Measurements from ENCODE around the gene COIL. TPM values are rescaled to one million over a fixed set of nuclear protein-coding genes. Genes with fewer than 3 reads are reported as not detected.

Gene COIL, protein sequence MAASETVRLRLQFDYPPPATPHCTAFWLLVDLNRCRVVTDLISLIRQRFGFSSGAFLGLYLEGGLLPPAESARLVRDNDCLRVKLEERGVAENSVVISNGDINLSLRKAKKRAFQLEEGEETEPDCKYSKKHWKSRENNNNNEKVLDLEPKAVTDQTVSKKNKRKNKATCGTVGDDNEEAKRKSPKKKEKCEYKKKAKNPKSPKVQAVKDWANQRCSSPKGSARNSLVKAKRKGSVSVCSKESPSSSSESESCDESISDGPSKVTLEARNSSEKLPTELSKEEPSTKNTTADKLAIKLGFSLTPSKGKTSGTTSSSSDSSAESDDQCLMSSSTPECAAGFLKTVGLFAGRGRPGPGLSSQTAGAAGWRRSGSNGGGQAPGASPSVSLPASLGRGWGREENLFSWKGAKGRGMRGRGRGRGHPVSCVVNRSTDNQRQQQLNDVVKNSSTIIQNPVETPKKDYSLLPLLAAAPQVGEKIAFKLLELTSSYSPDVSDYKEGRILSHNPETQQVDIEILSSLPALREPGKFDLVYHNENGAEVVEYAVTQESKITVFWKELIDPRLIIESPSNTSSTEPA
- 14.6 TPM for total RNA-seq (ENCODE audit: unreplicated experiment)
- long read RNA-seq, transcript COIL-201 (7 exons, 2,650 nt): major isoform, 5 of 17 reads
- long read RNA-seq, partial matches to known transcripts: 12 of 17 reads
- long read RNA-seq, other reads (novel, unspliced or antisense): 0 of 17 reads

DNA sequence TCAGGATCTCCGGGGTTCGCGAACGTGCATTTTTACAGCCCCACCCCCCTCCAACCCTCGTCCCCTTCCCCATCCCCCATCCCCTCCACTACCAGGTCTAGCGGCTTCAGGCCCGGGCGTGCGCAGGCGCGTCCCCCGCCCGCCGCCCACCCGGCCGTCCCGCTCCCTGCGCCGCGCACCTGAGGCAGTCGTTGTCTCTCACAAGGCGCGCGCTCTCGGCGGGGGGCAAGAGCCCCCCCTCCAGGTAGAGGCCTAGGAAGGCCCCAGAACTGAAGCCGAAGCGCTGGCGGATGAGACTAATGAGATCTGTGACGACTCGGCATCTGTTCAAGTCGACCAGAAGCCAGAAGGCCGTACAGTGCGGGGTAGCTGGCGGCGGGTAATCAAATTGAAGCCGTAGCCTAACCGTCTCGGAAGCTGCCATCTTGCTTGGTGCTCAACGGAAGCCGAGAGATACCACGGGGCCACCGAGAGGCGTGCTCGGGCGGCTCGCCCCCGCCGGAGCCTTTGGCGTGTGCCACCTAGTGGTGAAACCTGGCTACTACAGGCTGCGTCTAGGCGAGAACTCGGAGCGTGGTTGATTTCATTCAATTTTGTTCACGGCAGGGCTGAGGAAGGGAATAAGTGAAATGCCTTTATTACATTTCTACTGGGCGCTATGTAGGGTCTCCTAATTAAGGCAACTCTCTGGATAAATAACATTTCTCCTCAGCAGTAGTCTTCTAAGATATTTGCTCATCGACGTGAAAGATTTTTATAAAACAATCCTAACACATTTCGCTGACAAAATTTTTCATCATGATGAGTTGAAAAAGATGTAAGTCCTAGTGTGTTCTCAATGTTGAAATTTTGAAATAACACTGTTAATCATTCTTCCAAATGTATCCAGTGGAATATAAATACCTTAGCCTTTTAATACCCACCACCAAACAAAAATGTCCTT, at the start of gene COIL:
COIL (minus strand) TSS at position 455 of the 943 bp plus-strand sequence; CDS start at position 424, 31 bp downstream.
- Mint-ChIP-seq H3K9me3 (ENCODE audit: unreplicated experiment) (no peaks in the 10 kb centered on the region), H3K27me3 (ENCODE audit: unreplicated experiment) (peaks cover 2% of the 10 kb centered on the region), H3K4me1 (ENCODE audit: unreplicated experiment) (peaks cover 6% of the 10 kb centered on the region), H3K36me3 (ENCODE audit: low read depth, unreplicated experiment) (peaks cover 4% of the 10 kb centered on the region), H3K27ac (ENCODE audit: unreplicated experiment) (peak within 1 kb of the TSS; percentile 86), H3K4me3 (ENCODE audit: unreplicated experiment) (peak within 1 kb of the TSS; percentile 87)
- peak; percentile 96 for DNase-seq (ENCODE audit: low spot score)
- peak; percentile 99 for TF ChIP-seq CTCF (IDR thresholded peaks at IDR 0.05; ENCODE audit: unreplicated experiment)

- H3K27ac Mint-ChIP-seq (ENCODE audit: unreplicated experiment): peak overlapping the region; percentile 36
- H3K4me3 Mint-ChIP-seq (ENCODE audit: unreplicated experiment): no peak overlapping the region
- DNase-seq (ENCODE audit: low spot score): no peak
- H3K36me3 Mint-ChIP-seq (ENCODE audit: low read depth, unreplicated experiment): no peaks in the 10 kb centered on the region
- no peak for TF ChIP-seq CTCF (IDR thresholded peaks at IDR 0.05; ENCODE audit: unreplicated experiment)
- no peaks in the 10 kb centered on the region for H3K27me3 Mint-ChIP-seq (ENCODE audit: unreplicated experiment)
- peaks cover 5% of the 10 kb centered on the region for H3K4me1 Mint-ChIP-seq (ENCODE audit: unreplicated experiment)
- H3K9me3 Mint-ChIP-seq (ENCODE audit: unreplicated experiment): no peaks in the 10 kb centered on the region
These were observed 49.6 kb upstream of the COIL start for GRCh38 chr17:57010487-57010886.

DNA sequence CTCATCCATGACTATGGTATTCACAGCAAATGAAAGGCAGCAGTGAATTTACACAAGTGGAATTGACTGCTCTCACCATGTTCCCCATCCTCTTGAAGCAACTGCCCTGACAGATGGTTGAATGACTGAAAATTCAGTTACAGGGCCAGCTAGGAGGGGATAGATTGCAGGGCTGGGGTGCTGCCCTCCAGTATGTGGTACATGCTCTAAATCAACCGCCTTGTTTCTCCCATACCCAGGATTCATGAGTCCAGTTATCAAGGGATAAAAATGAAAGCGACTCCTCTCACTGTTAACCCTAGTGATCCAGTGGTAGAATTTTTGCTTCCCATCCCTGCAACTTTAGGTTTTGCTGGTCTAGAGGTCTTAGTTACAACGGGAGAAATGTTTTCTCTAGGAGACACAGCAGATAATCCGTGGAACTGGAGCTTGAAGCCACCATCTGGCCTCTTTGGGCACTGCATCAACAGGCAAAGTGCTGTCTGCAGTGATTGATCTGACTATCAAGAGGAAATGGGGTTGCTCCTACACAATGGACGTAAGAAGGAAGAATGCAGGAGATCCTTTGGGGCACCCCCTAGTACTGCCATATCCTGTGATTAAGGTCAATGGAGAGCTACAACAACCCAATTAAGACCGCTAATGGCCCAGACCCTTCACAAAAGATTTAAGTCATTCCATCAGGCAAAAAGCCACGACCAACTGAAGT, 49.0 kb upstream of the COIL start:
- Mint-ChIP-seq H3K4me1 (ENCODE audit: unreplicated experiment) (peaks cover 5% of the 10 kb centered on the region), H3K27me3 (ENCODE audit: unreplicated experiment) (peaks cover 2% of the 10 kb centered on the region), H3K4me3 (ENCODE audit: unreplicated experiment) (no peak overlapping the region), H3K36me3 (ENCODE audit: low read depth, unreplicated experiment) (no peaks in the 10 kb centered on the region), H3K9me3 (ENCODE audit: unreplicated experiment) (no peaks in the 10 kb centered on the region), H3K27ac (ENCODE audit: unreplicated experiment) (no peak overlapping the region)
- DNase-seq (ENCODE audit: low spot score): peak; percentile 65
- TF ChIP-seq CTCF (IDR thresholded peaks at IDR 0.05; ENCODE audit: unreplicated experiment): peak; percentile 65

DNA sequence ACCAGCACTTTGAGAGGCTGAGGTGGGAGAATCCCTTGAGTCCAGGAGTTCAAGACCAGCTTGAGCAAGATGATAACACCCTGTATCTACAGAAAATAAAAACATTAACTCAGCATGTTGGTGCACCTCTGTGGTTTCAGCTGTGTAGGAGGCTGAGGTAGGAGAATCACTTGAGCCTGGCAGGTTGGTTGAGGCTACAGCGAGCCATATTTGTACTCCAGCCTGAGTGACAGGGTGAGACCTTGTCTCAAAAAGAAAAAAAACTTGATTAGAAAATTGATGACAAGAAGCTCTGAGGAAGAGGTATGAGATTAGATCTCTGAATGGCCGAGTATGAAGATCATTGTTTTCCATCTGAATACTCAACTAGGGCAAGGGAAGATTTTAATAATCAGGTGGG, 48.1 kb upstream of the COIL start:
- Mint-ChIP-seq H3K9me3 (ENCODE audit: unreplicated experiment) (no peaks in the 10 kb centered on the region), H3K27ac (ENCODE audit: unreplicated experiment) (no peak overlapping the region), H3K27me3 (ENCODE audit: unreplicated experiment) (peaks cover 2% of the 10 kb centered on the region), H3K4me1 (ENCODE audit: unreplicated experiment) (peaks cover 5% of the 10 kb centered on the region), H3K36me3 (ENCODE audit: low read depth, unreplicated experiment) (no peaks in the 10 kb centered on the region), H3K4me3 (ENCODE audit: unreplicated experiment) (no peak overlapping the region)
- TF ChIP-seq CTCF (IDR thresholded peaks at IDR 0.05; ENCODE audit: unreplicated experiment): no peak
- no peak for DNase-seq (ENCODE audit: low spot score)

Data from endothelial cell (in vitro differentiated cells).